Mucosa of descending colon (tissue), 3 donors: ENCODE results near the gene TSEN2. TPM values are rescaled to one million over a fixed set of nuclear protein-coding genes. Genes with fewer than 3 reads are reported as not detected.

Source experiments
- ATAC-seq: fragments of 200-7000 bp; cut with Tn5 transposase; one replicate; pipeline ENCODE4 v1.9.1; 2020; ENCODE audit warnings: mild to moderate bottlenecking, moderate library complexity
- DNase-seq, 3 donors: peaks; one replicate each; pipeline ENCODE4 v3.0.0-alpha.2; 2020
- H3K36me3 ChIP-seq: fragments of 200-600 bp; one replicate; pipeline ENCODE4 v1.8.0; 2021; ENCODE audit warnings: low read depth, mild to moderate bottlenecking
- H3K4me1 ChIP-seq: fragments of 200-600 bp; one replicate; pipeline ENCODE4 v1.8.0; 2021; ENCODE audit warnings: low read depth, mild to moderate bottlenecking
- H3K4me3 ChIP-seq: fragments of 200-600 bp; one replicate; pipeline ENCODE4 v1.8.0; 2021; ENCODE audit warnings: mild to moderate bottlenecking
- H3K9me3 ChIP-seq: fragments of 200-600 bp; one replicate; pipeline ENCODE4 v1.8.0; 2021; ENCODE audit warnings: mild to moderate bottlenecking
- CTCF ChIP-seq: fragments of 200-600 bp; IDR thresholded peaks from one replicate; pipeline ENCODE4 v1.8.0; 2022; ENCODE audit warnings: antibody characterized with exemption, mild to moderate bottlenecking
- intact Hi-C, 2 donors: fragments of 100-400 bp; cut with DNase I in 1 of 2; cut with micrococcal nuclease in 1 of 2; formaldehyde crosslinking; loops; one replicate each; pipeline versions ENCODE4 v1.11.0 to v1.11.1; 2022; cut with DNase I, micrococcal nuclease
- total RNA-seq, 3 donors: library from RNA; stranded (reverse); fragmentation: NEBNext Ultra II Directional in 2 of 3; extraction: Animal tissue kit (Norgen Biotek cat#: 25700) in 2 of 3; gene quantifications; one replicate each; pipeline versions ENCODE4 v1.2.1 to v1.2.4, GENCODE V29; 2021 to 2023
- donor health status: DM: no; HTN: no; CAD: no; lungs with moderate emphysema.
- donor health status: DM: no; HTN: no; CAD: no.
- donor health status: DM: no; HTN: yes; CAD: no.

The TSEN2 gene
- total RNA-seq, 3 donors from 2014 or later: 18.2 to 29.7 (median 28.8) TPM

GRCh38 chr3:12558706-12559105, 74.4 kb downstream of the TSEN2 start:
- no peaks in the 10 kb centered on the region for H3K9me3 ChIP-seq
- no peaks in the 10 kb centered on the region for H3K36me3 ChIP-seq
- H3K4me3 ChIP-seq: no peak overlapping the region
- DNase-seq (peak in 1 of 3 donors; percentile 19), ATAC-seq (no peak)
- H3K4me1 ChIP-seq: peaks cover 15% of the 10 kb centered on the region
- intact Hi-C loops: no loop called here
- no peak for TF ChIP-seq CTCF

GRCh38 chr3:12559520-12559919, 75.2 kb downstream of the TSEN2 start:
- DNase-seq: no peak
- no peak for ATAC-seq
- H3K36me3 ChIP-seq: no peaks in the 10 kb centered on the region
- no peak overlapping the region for H3K4me3 ChIP-seq
- intact Hi-C loops: no loop called here
- no peak for TF ChIP-seq CTCF
- peaks cover 13% of the 10 kb centered on the region for H3K4me1 ChIP-seq
- H3K9me3 ChIP-seq: no peaks in the 10 kb centered on the region

- intact Hi-C loops: no loop called here
- no peaks in the 10 kb centered on the region for H3K9me3 ChIP-seq
- peaks cover 11% of the 10 kb centered on the region for H3K4me1 ChIP-seq
- TF ChIP-seq CTCF: no peak
- no peak overlapping the region for H3K4me3 ChIP-seq
- no peaks in the 10 kb centered on the region for H3K36me3 ChIP-seq
- ATAC-seq (no peak), DNase-seq (no peak)
Observed at GRCh38 chr3:12560505-12561190, 76.4 kb downstream of the TSEN2 start.

GRCh38 chr3:12561397-12561796, 77.1 kb downstream of the TSEN2 start:
- Histone ChIP-seq H3K4me3 (no peak overlapping the region), H3K4me1 (peaks cover 8% of the 10 kb centered on the region), H3K9me3 (no peaks in the 10 kb centered on the region), H3K36me3 (no peaks in the 10 kb centered on the region)
- ATAC-seq (no peak), DNase-seq (no peak)
- intact Hi-C loops: no loop called here
- no peak for TF ChIP-seq CTCF

- ATAC-seq (no peak), DNase-seq (no peak)
- Histone ChIP-seq H3K4me3 (no peak overlapping the region), H3K9me3 (no peaks in the 10 kb centered on the region), H3K4me1 (peaks cover 8% of the 10 kb centered on the region), H3K36me3 (no peaks in the 10 kb centered on the region)
- no peak for TF ChIP-seq CTCF
- intact Hi-C loops: no loop called here
Observed at GRCh38 chr3:12562451-12562850, 78.2 kb downstream of the TSEN2 start.

- intact Hi-C loops: no loop called here
- Histone ChIP-seq H3K4me3 (no peak overlapping the region), H3K9me3 (no peaks in the 10 kb centered on the region), H3K36me3 (peaks cover 7% of the 10 kb centered on the region), H3K4me1 (no peaks in the 10 kb centered on the region)
- DNase-seq (no peak), ATAC-seq (no peak)
- no peak for TF ChIP-seq CTCF
Observed at GRCh38 chr3:12566976-12567375, 82.7 kb downstream of the TSEN2 start.
